Endothelial cell (in vitro differentiated cells): ENCODE results near the gene BCAS4. TPM values are rescaled to one million over a fixed set of nuclear protein-coding genes. Genes with fewer than 3 reads are reported as not detected.

Source experiments
- DNase-seq: peaks from one replicate; pipeline ENCODE4 v3.0.0; 2021; ENCODE audit warnings: low spot score
- H3K27ac Mint-ChIP-seq: one replicate; pipeline ENCODE4 v1.8.0; 2021; ENCODE audit warnings: mixed read lengths, inconsistent platforms; ENCODE audit not compliant: unreplicated experiment
- H3K27me3 Mint-ChIP-seq: one replicate; pipeline ENCODE4 v1.8.0; 2021; ENCODE audit warnings: mild to moderate bottlenecking, moderate library complexity, mixed read lengths, inconsistent platforms; ENCODE audit not compliant: unreplicated experiment
- H3K36me3 Mint-ChIP-seq: one replicate; pipeline ENCODE4 v1.8.0; 2021; ENCODE audit warnings: mild to moderate bottlenecking, low read depth, mixed read lengths, inconsistent platforms; ENCODE audit not compliant: unreplicated experiment
- H3K4me1 Mint-ChIP-seq: one replicate; pipeline ENCODE4 v1.8.0; 2021; ENCODE audit warnings: mild to moderate bottlenecking, mixed read lengths, inconsistent platforms; ENCODE audit not compliant: unreplicated experiment
- H3K4me3 Mint-ChIP-seq: one replicate; pipeline ENCODE4 v1.8.0; 2021; ENCODE audit warnings: mild to moderate bottlenecking, mixed read lengths, inconsistent platforms; ENCODE audit not compliant: unreplicated experiment
- H3K9me3 Mint-ChIP-seq: one replicate; pipeline ENCODE4 v1.8.0; 2021; ENCODE audit warnings: mixed read lengths, inconsistent platforms; ENCODE audit not compliant: unreplicated experiment
- CTCF ChIP-seq: fragments of 200-600 bp; sonication (generic); IDR thresholded peaks from one replicate; pipeline ENCODE4 v1.5.0; 2021; ENCODE audit warnings: antibody characterized with exemption; ENCODE audit not compliant: unreplicated experiment
- total RNA-seq: library from RNA; stranded (reverse); fragmentation: NEBNext Ultra II Directional; extraction: Animal tissue kit (Norgen Biotek cat#: 25700); gene quantifications from one replicate; pipeline ENCODE4 v1.2.1, GENCODE V29; 2021; ENCODE audit not compliant: unreplicated experiment

Gene BCAS4
- total RNA-seq, 1 donor from 2014 or later = 7.6 TPM

GRCh38 chr20:50805349-50805684, 10.5 kb downstream of the BCAS4 start:
- Mint-ChIP-seq H3K4me3 (no peak overlapping the region), H3K27ac (no peak overlapping the region), H3K27me3 (peaks cover 2% of the 10 kb centered on the region), H3K36me3 (no peaks in the 10 kb centered on the region), H3K9me3 (no peaks in the 10 kb centered on the region), H3K4me1 (no peaks in the 10 kb centered on the region)
- DNase-seq = no peak
- no peak for TF ChIP-seq CTCF

- H3K27ac Mint-ChIP-seq = no peak overlapping the region
- H3K27me3 Mint-ChIP-seq = no peaks in the 10 kb centered on the region
- no peak overlapping the region for H3K4me3 Mint-ChIP-seq
- no peaks in the 10 kb centered on the region for H3K36me3 Mint-ChIP-seq
- no peak for TF ChIP-seq CTCF
- DNase-seq = no peak
- no peaks in the 10 kb centered on the region for H3K9me3 Mint-ChIP-seq
- no peaks in the 10 kb centered on the region for H3K4me1 Mint-ChIP-seq
These were observed 11.4 kb downstream of the BCAS4 start for GRCh38 chr20:50806126-50806768.

- no peak overlapping the region for H3K4me3 Mint-ChIP-seq
- H3K9me3 Mint-ChIP-seq = no peaks in the 10 kb centered on the region
- no peaks in the 10 kb centered on the region for H3K36me3 Mint-ChIP-seq
- no peak overlapping the region for H3K27ac Mint-ChIP-seq
- no peak for TF ChIP-seq CTCF
- no peaks in the 10 kb centered on the region for H3K27me3 Mint-ChIP-seq
- no peaks in the 10 kb centered on the region for H3K4me1 Mint-ChIP-seq
- DNase-seq = no peak
These were observed 15.2 kb downstream of the BCAS4 start for GRCh38 chr20:50810063-50810462.

GRCh38 chr20:50810842-50811241, 16.0 kb downstream of the BCAS4 start:
- H3K27ac Mint-ChIP-seq = no peak overlapping the region
- no peak for DNase-seq
- no peaks in the 10 kb centered on the region for H3K9me3 Mint-ChIP-seq
- H3K4me1 Mint-ChIP-seq = peaks cover 5% of the 10 kb centered on the region
- no peaks in the 10 kb centered on the region for H3K36me3 Mint-ChIP-seq
- H3K4me3 Mint-ChIP-seq = no peak overlapping the region
- TF ChIP-seq CTCF = no peak
- no peaks in the 10 kb centered on the region for H3K27me3 Mint-ChIP-seq

DNA sequence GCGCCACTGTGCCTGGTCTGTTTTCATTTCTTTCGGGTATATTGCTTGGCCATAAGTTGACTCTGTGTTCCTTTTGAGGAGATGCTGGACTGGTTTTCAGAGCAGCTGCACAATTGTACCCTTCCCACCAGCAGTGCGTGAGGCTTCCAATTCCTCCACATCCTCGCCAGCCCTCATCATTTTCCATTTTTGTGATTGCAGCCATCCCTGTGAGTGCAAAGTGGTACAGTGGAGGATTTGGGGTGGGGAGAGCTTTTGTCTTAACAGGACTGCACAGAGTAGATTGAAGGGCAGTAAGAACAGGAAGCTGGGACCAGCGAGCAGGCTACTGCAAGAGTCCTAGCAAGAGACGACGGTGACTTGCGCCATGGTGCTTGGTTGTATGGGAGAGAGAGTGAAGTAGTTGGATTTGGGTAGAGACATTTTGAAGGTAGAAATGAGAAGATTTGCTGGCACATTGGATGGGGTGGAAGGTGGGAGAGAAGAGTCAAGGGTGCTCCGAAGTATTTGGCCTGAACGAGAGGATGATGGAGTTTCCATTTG, 18.3 kb downstream of the BCAS4 start:
- Mint-ChIP-seq H3K27me3 (no peaks in the 10 kb centered on the region), H3K4me1 (peaks cover 11% of the 10 kb centered on the region), H3K27ac (no peak overlapping the region), H3K36me3 (no peaks in the 10 kb centered on the region), H3K9me3 (no peaks in the 10 kb centered on the region), H3K4me3 (no peak overlapping the region)
- TF ChIP-seq CTCF = no peak
- DNase-seq = no peak
